Endothelial cell of umbilical vein (primary cell): ENCODE results near the gene KLF3. TPM values are rescaled to one million over a fixed set of nuclear protein-coding genes. Genes with fewer than 3 reads are reported as not detected.
A peak's percentile ranks its signal among the peaks of the same experiment; 100 is the strongest.

Experiments
- Bru-seq: library from RNA; stranded (reverse); fragments of 400-500 nt; gene quantifications from one replicate; lab custom pipeline; 2021; lab: Mats Ljungman, UMichigan
- BruChase-seq, 2 experiments: library from RNA; stranded (reverse); fragments of 400-500 nt; gene quantifications; one replicate each; lab custom pipeline; 2021; lab: Mats Ljungman, UMichigan
- BruUV-seq: library from RNA; stranded (reverse); fragments of 400-500 nt; replicated peaks from 2 replicates; lab custom pipeline; 2021; lab: Mats Ljungman, UMichigan
- CTCF ChIA-PET: fragments of 300-600, 350-600 bp; sonication (Branson Sonifier 250); formaldehyde crosslinking; loops from one replicate; lab custom pipeline; 2021; ENCODE audit warnings: antibody characterized with exemption, inconsistent platforms; lab: Charles Lee
- POLR2A ChIA-PET: fragments of 300-600, 350-600 bp; sonication (Branson Sonifier 250); formaldehyde crosslinking; loops from one replicate; lab custom pipeline; 2021; ENCODE audit warnings: antibody characterized with exemption, inconsistent platforms; lab: Charles Lee
- DNase-seq: peaks from one replicate; pipeline ENCODE4 v3.0.0-alpha.2; 2011; ENCODE audit warnings: low read depth, low spot score
- FAIRE-seq: peaks from 2 replicates; lab custom pipeline; 2011; peaks lifted over from hg19 to GRCh38; lab: Jason Lieb, UNC
- H2AFZ ChIP-seq: 2 replicates; pipeline ENCODE4 v1.6.0; 2012; ENCODE audit warnings: low read depth, low read length, control low read depth, inconsistent platforms
- H3K27ac ChIP-seq: 2 replicates; pipeline ENCODE4 v1.5.1; 2011; ENCODE audit warnings: low read depth, mild to moderate bottlenecking, control low read depth, low read length, moderate library complexity; ENCODE audit not compliant: insufficient read depth
- H3K27me3 ChIP-seq, 2 experiments: 2 replicates each; pipeline versions ENCODE4 v1.6.0 to v1.6.1; 2011; ENCODE audit warnings: low read length in 2 of 2, mixed read lengths in 1 of 2; ENCODE audit not compliant: control insufficient read depth in 2 of 2, insufficient read depth in 2 of 2
- H3K36me3 ChIP-seq, 2 experiments: 2 replicates in 1 of 2; 3 replicates in 1 of 2; pipeline ENCODE4 v1.5.1; 2011; ENCODE audit warnings: low read length in 2 of 2, mild to moderate bottlenecking in 1 of 2, moderate library complexity in 1 of 2; ENCODE audit not compliant: control insufficient read depth in 2 of 2, insufficient read depth in 2 of 2; ENCODE audit errors: extremely low read depth in 1 of 2
- H3K4me1 ChIP-seq: 3 replicates; pipeline ENCODE4 v1.5.1; 2011; ENCODE audit warnings: mild to moderate bottlenecking, low read length; ENCODE audit not compliant: control insufficient read depth, insufficient read depth; ENCODE audit errors: extremely low read depth
- H3K4me2 ChIP-seq: 2 replicates; pipeline ENCODE4 v1.6.1; 2011; ENCODE audit warnings: low read length, control low read depth, mixed read lengths; ENCODE audit not compliant: insufficient read depth
- H3K4me3 ChIP-seq, 3 experiments: fragments of 200-600 bp in 1 of 3; sonication (generic), shearing (Covaris generic) in 1 of 3; replicated peaks in 1 of 3; 2 replicates each; pipeline ENCODE4 v1.5.1; 2011 to 2016; ENCODE audit warnings: control low read depth in 3 of 3, low read length in 3 of 3, mild to moderate bottlenecking in 2 of 3, inconsistent platforms in 1 of 3, low read depth in 1 of 3, moderate library complexity in 1 of 3; ENCODE audit not compliant: insufficient read depth in 1 of 3
- H3K79me2 ChIP-seq: 2 replicates; pipeline ENCODE4 v1.6.0; 2012; ENCODE audit warnings: low read length, inconsistent platforms; ENCODE audit not compliant: control insufficient read depth, insufficient read depth
- H3K9ac ChIP-seq: replicated peaks from 2 replicates; pipeline ENCODE3; 2011; ENCODE audit warnings: low read length, control low read depth; ENCODE audit not compliant: insufficient read depth; ENCODE audit errors: extremely low read depth
- H3K9me1 ChIP-seq: replicated peaks from 3 replicates; pipeline ENCODE4 v1.6.0; 2011; ENCODE audit warnings: mild to moderate bottlenecking, low read length; ENCODE audit not compliant: control insufficient read depth, insufficient read depth; ENCODE audit errors: extremely low read depth
- H3K9me3 ChIP-seq: replicated peaks from 2 replicates; pipeline ENCODE4 v1.5.1; 2012; ENCODE audit warnings: low read length, inconsistent platforms; ENCODE audit not compliant: control insufficient read depth, insufficient read depth
- H4K20me1 ChIP-seq: replicated peaks from 2 replicates; pipeline ENCODE3; 2011; ENCODE audit warnings: mild to moderate bottlenecking, low read length; ENCODE audit not compliant: control insufficient read depth, insufficient read depth; ENCODE audit errors: extremely low read depth
- CTCF ChIP-seq, 2 donors: IDR thresholded peaks; 1 replicate in 1 of 2; 2 replicates in 1 of 2; pipeline ENCODE4 v1.5.1; 2011; ENCODE audit warnings: low read length in 2 of 2, mild to moderate bottlenecking in 2 of 2, moderate library complexity in 2 of 2, control low read depth in 1 of 2, inconsistent platforms in 1 of 2, low read depth in 1 of 2; ENCODE audit not compliant: insufficient read depth in 1 of 2; ENCODE audit errors: extremely low read depth in 1 of 2
- EZH2 ChIP-seq: IDR thresholded peaks from 2 replicates; pipeline ENCODE4 v1.6.1; 2012; ENCODE audit warnings: borderline replicate concordance, low read depth, mild to moderate bottlenecking, moderate library complexity, low read length, inconsistent platforms; ENCODE audit not compliant: severe bottlenecking
- FOS ChIP-seq: IDR thresholded peaks from 2 replicates; pipeline ENCODE4 v1.6.1; 2011; ENCODE audit warnings: mild to moderate bottlenecking, low read length, moderate library complexity, borderline replicate concordance; ENCODE audit not compliant: insufficient read depth
- JUN ChIP-seq: IDR thresholded peaks from 2 replicates; pipeline ENCODE4 v1.6.1; 2011; ENCODE audit warnings: borderline replicate concordance, low read depth; ENCODE audit not compliant: insufficient read length, insufficient read depth
- MAX ChIP-seq: IDR thresholded peaks from 2 replicates; pipeline ENCODE4 v1.6.1; 2011; ENCODE audit not compliant: insufficient read depth, insufficient read length
- MYC ChIP-seq: IDR thresholded peaks from one replicate; pipeline ENCODE4 v1.6.1; 2011; ENCODE audit warnings: mild to moderate bottlenecking, low read depth, low read length
- POLR2A ChIP-seq: IDR thresholded peaks from 2 replicates; pipeline ENCODE4 v1.6.1; 2012; ENCODE audit warnings: low read depth, mild to moderate bottlenecking, control low read depth, low read length
- POLR2AphosphoS5 ChIP-seq: IDR thresholded peaks from 2 replicates; pipeline ENCODE4 v1.6.1; 2012; ENCODE audit warnings: low read depth, mild to moderate bottlenecking, control low read depth, low read length, moderate library complexity; ENCODE audit not compliant: insufficient read depth
- dilution Hi-C: fragments of 300-500 bp; cut with MboI; formaldehyde crosslinking; loops from one replicate; pipeline ENCODE4 v1.15.0; 2019; ENCODE audit warnings: low sequenced_read_pairs; ENCODE audit not compliant: extremely low pct_ligation_motif_present
- intact Hi-C: fragments of 100-400 bp; cut with micrococcal nuclease; formaldehyde crosslinking; loops from one replicate; pipeline ENCODE4 v1.10.0; 2022
- long read RNA-seq: library from polyadenylated mRNA; stranded (forward); transcript quantifications from one replicate; pipeline ENCODE4 v2.0.0, GENCODE V29; 2021
- polyA minus RNA-seq, 3 experiments: library from RNA; depleted of rRNA, polyadenylated mRNA; stranded (reverse); fragments of >200 nt; gene quantifications; 1 replicate in 1 of 3; 2 replicates in 2 of 3; pipeline ENCODE4 v1.2.3, GENCODE V29; 2011
- polyA plus RNA-seq, 4 experiments: library from polyadenylated mRNA; depleted of rRNA in 3 of 4; stranded (reverse) in 3 of 4; unstranded in 1 of 4; fragments of >200 nt; gene quantifications; 2 replicates each; pipeline versions ENCODE4 v1.2.1 to v1.2.3, GENCODE V29; 2011 to 2012; ENCODE audit warnings: missing spikeins in 1 of 4
- total RNA-seq: library from RNA; stranded (reverse); gene quantifications from 2 replicates; pipeline ENCODE4 v1.2.3, GENCODE V29; 2021

KLF3 gene
- total RNA-seq (50.5 and 51.8 TPM in 2 replicates), polyA plus RNA-seq (23.7 and 27.7 TPM in 2 replicates), polyA minus RNA-seq (80.9 and 81.2 TPM in 2 replicates), Bru-seq, nascent RNA (percentile 98 among the genes with signal in this experiment), BruChase-seq, experiment 1, labeled RNA remaining after a 6-hour chase (percentile 84 among the genes with signal in this experiment), BruChase-seq, experiment 2, labeled RNA remaining after a 2-hour chase (percentile 95 among the genes with signal in this experiment)
- 23.0 and 24.0 TPM in 2 replicates for polyA plus RNA-seq (2011; cell fraction: cytosol; rRNA removed)
- 60.4 and 62.4 TPM in 2 replicates for polyA plus RNA-seq (2011; cell fraction: nucleus; rRNA removed)
- 22.7 and 26.3 TPM in 2 replicates for polyA plus RNA-seq (2012)
- 11.0 TPM for polyA minus RNA-seq (2011; cell fraction: cytosol; rRNA and poly(A)+ RNA removed)
- 203 and 233 TPM in 2 replicates for polyA minus RNA-seq (2011; cell fraction: nucleus; rRNA and poly(A)+ RNA removed)
- long read RNA-seq, full-length matches to known transcripts = 61 of 87 reads
- long read RNA-seq, partial matches to known transcripts = 6 of 87 reads
- long read RNA-seq, other reads (novel, unspliced or antisense) = 20 of 87 reads

GRCh38 chr4:38663801-38664705, at the start of gene KLF3:
Gene KLF3, plus strand, starts transcription at chr4:38664199. Its CDS starts 16,427 bp downstream, at chr4:38680626.
- H3K27ac ChIP-seq = peak within 1 kb of the TSS; percentile 99
- peak within 1 kb of the TSS; percentile 7 for H2AFZ ChIP-seq
- H3K36me3 ChIP-seq = no peaks in the 10 kb centered on the region
- peak within 1 kb of the TSS; percentile 97 for H3K9ac ChIP-seq
- TF ChIP-seq EZH2 (no peak), POLR2A (peak; percentile 56), MYC (no peak), FOS (no peak), MAX (no peak), JUN (no peak), CTCF (IDR thresholded peaks at IDR 0.05; ENCODE audit: extremely low read depth in 1 of 2, insufficient read depth in 1 of 2, low read depth in 1 of 2, low read length in 2 of 2) (no peak), POLR2AphosphoS5 (peak; percentile 83)
- BruUV-seq = no TSS peak
- H3K9me3 ChIP-seq = no peaks in the 10 kb centered on the region
- peak within 1 kb of the TSS; percentile 98 for H3K4me2 ChIP-seq
- peaks cover 28% of the 10 kb centered on the region for H3K4me1 ChIP-seq
- FAIRE-seq (peak; percentile 62), DNase-seq (peak; percentile 86)
- intact Hi-C loops = loop anchor here (1.0 to 10.0 kb wide), 2 partner anchors 11 to 1391 kb away; partner anchors contain the start of gene N4BP2
- dilution Hi-C loops = loop anchor here (25.0 kb wide), 1 partner anchor 502 kb away; no protein-coding TSS in a partner anchor
- H3K79me2 ChIP-seq = peaks cover 46% of the 10 kb centered on the region
- H3K27me3 ChIP-seq = no peaks in the 10 kb centered on the region
- peak within 1 kb of the TSS; percentile 81 to 89 (median 88) for H3K4me3 ChIP-seq
- H4K20me1 ChIP-seq = no peaks in the 10 kb centered on the region
- ChIA-PET CTCF (interaction anchor here (0.9 to 1.8 kb wide), 4 partner anchors 9 to 484 kb away, joined by 4 to 9 read pairs (median 6); no protein-coding TSS in a partner anchor), POLR2A (no interaction called here)
- no peaks in the 10 kb centered on the region for H3K9me1 ChIP-seq
